Measurements from ENCODE around the gene MAP1S. TPM values are rescaled to one million over a fixed set of nuclear protein-coding genes. Genes with fewer than 3 reads are reported as not detected.

The MAP1S gene
- total RNA-seq, 4 donors from 2014 or later: 14.1 to 23.2 (median 16.5) TPM

DNA sequence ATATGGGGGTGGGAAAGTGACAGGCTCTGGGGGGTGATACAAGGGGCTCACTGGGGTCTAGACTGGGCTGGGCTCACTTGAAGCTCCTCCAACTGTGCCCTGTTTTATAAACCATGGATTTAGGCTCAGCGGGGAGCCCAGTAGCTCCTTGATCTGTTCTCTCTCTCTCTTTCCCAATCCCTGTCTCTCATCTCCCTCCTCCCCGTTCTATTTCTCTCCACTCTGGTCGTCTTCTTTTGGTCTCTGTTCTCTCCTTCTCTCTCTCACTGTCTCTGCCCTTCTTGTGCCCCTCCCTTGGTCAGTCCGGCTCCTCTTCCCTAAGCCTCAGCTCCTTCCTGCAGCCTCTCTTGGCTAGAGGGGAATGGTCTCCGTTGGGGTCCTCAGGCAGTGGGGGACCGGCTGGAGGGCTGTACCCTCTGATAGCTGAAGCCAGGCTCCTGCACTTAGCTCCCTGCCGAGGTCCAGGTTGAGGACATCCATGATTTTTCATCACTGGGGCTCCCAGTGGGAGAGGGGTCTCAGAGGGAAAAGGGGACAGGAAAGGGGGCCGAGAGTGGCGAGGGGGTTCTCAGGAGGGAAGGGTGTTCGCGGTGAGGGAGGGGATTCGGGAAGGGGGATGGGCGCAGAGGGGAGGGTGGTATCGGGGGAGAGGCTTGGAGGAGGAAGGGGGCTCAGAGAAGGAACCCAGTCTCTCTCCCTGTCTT is 39.6 kb upstream of the MAP1S start:
- TF ChIP-seq, protein P1, sequence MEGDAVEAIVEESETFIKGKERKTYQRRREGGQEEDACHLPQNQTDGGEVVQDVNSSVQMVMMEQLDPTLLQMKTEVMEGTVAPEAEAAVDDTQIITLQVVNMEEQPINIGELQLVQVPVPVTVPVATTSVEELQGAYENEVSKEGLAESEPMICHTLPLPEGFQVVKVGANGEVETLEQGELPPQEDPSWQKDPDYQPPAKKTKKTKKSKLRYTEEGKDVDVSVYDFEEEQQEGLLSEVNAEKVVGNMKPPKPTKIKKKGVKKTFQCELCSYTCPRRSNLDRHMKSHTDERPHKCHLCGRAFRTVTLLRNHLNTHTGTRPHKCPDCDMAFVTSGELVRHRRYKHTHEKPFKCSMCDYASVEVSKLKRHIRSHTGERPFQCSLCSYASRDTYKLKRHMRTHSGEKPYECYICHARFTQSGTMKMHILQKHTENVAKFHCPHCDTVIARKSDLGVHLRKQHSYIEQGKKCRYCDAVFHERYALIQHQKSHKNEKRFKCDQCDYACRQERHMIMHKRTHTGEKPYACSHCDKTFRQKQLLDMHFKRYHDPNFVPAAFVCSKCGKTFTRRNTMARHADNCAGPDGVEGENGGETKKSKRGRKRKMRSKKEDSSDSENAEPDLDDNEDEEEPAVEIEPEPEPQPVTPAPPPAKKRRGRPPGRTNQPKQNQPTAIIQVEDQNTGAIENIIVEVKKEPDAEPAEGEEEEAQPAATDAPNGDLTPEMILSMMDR (IDR thresholded peaks at IDR 0.05; ENCODE audit: low read depth): no peak

DNA sequence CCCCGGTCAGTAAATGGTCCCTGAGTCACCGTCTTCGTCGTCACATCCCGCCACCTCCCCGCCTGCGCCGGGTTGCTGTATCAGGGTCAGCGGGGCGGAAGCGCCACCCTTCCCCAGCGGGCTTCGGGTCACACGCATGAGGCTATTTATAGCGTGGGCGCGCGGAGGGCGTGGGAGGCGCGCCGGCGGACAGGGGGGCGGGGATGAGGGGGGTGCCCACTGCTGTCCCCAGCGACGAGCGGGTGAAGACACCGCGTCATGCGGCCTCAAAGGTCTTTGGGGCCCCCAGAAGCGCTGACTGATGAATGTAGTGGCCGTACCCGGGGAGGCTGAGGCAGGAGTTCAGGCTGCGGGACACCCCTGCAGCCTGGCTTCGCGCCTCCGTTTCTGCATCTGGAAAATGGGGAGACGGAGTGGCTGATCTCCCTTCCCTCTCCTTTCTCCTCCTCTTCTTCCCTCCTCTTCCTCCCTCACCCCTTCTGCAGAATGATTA is 39.0 kb upstream of the MAP1S start:
- TF ChIP-seq, protein P1 (IDR thresholded peaks at IDR 0.05; ENCODE audit: low read depth): no peak

DNA sequence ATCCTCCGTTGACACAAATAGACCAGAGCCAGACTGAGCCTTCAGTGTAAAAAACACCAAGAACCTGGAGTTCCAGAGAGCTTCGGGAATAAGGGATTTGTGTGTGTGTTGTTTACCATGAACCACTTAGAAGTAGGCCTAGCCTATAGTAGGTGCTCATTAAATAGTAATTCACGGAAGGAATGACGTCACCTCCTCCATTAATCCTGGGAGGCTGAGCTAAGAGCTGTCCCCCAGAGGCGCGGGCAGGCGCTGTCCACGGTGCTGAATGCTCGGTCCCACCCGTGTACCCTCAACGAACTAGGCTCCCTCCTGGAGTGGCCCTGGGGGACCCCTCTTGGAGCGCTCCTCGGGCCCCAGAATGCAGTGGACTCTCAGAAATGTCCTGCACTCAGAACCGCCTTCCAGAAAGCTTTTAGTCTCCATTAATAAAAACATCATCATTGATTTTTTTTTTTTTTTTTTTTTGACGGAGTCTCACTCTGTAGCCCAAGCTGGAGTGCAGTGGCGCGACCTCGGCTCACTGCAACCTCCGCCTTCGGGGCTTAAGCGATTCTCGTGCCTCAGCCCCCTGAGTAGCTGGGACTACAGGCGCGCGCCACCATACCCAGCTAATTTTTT is 37.7 kb upstream of the MAP1S start:
- TF ChIP-seq, protein P1 (IDR thresholded peaks at IDR 0.05; ENCODE audit: low read depth): no peak

DNA sequence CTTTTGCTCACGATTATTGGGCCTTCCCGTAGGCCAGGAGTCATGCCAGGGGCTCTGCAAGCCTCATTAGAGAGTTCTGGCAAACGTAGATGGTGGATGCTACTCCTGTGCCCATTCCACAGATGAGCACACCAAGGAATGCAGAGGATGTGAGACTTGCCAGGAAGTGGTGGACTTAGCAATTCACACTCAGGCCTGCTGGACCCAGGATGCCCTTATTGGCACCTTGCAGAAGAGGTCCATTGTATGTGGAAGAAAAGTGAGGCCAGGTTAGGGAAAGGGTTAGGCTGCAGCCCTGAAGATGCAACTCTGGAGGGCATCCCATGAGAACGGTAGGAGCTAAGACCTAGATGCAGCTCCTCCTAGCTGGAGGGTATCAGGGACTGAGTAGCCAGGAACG is 37.0 kb upstream of the MAP1S start:
- TF ChIP-seq, protein P1 (IDR thresholded peaks at IDR 0.05; ENCODE audit: low read depth): no peak

DNA sequence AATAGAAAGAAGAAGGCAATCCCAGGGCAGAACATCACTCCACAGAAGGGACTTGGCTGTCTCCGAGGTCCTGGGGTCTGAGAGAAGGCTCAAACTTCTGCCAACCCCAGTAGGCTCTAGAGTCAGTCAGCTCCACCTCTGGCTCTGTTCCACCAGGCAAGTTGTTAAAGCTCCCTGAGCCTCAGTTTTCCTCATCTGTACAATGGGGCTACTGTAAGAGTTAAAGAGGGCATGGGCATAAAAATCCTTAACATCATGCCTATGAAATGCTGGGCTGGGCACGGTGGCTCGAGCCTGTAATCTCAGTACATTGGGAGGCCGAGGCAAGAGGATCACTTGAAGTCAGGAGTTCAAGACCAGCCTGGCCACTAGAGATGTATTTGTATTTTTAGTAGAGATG is 36.2 kb upstream of the MAP1S start:
- TF ChIP-seq, protein P1 (IDR thresholded peaks at IDR 0.05; ENCODE audit: low read depth): no peak

DNA sequence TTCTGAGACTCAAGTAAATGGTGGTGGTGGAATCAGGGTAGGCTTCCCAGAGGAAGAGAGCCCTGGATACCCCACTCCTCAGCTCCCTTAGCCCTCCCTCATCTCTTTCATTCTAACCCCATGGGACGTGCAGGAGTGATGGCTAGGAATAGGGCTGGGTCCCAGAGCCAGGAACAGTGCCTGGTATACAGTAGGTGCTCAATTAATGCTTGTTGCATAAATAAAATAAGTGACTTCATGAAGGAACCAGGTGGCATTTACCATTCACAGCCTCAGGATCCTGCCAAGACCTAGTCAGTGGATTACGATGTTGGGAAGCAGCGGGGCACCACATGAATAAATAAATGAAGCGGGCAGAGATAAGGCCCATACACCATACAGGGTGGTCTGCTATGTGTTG is 35.0 kb upstream of the MAP1S start:
- TF ChIP-seq, protein P1 (IDR thresholded peaks at IDR 0.05; ENCODE audit: low read depth): no peak

DNA sequence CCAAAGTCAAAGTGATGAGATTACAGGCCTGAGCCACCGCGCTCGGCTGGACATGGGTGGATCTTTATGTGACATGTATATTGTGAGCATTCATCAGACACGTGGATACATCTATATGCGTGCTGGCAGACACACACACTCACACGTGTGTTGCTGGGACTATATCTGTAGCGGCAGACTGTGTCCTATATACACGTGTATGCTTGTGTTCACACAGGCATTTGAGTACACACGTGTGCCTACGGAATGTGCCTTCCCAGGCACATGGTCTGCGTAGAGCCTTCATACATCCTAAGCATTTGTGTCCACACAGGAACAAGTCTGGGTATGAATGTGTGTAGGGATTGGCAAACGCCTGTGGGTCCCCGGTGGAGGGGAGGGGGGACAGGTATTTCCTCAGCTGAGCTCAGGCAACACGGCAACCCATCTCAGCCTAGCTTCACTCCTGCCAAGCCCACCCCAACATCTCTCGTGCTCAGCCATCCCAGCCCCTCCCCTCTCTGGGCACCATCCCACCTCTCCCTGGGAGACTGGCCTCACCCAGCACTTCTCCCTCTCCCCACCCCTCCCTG is 33.7 kb upstream of the MAP1S start:
- TF ChIP-seq, protein P1 (IDR thresholded peaks at IDR 0.05; ENCODE audit: low read depth): no peak

All from subcutaneous adipose tissue (tissue), 4 donors.